GM20000 (cell line): ENCODE data around the gene DMD.
A peak's percentile ranks its signal among the peaks of the same experiment; 100 is the strongest.

ENCODE experiments used
- DNase-seq: peaks from one replicate; pipeline ENCODE4 v3.0.0; 2012; ENCODE audit warnings: low spot score
- TF ChIP-seq, protein P1 (sequence below): IDR thresholded peaks from 2 replicates; pipeline ENCODE4 v1.5.1; 2012; ENCODE audit warnings: mild to moderate bottlenecking, control low read depth; ENCODE audit errors: extremely low read depth, missing control alignments

The DMD gene

DNA sequence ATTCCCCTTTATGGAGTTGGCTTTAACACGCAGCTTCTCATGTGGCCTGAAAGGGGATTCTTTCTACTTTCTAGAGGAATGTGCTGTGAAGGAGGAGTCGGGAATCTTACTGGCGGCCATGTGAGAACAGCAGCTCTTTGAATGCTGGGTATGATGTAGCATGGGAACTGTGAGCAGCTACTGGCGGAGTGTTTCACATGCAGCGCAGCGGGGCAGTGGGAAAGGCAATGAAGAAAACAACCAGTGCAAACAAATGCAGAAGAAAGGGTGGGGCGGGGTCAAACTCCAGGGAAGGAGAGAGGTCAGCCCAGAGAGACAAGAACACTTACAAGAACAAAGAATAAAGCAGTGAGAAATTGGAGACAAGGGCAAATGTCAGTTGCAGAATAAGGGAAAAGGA, 1775.8 kb downstream of the DMD start:
- no peak for DNase-seq
- TF ChIP-seq, protein P1, sequence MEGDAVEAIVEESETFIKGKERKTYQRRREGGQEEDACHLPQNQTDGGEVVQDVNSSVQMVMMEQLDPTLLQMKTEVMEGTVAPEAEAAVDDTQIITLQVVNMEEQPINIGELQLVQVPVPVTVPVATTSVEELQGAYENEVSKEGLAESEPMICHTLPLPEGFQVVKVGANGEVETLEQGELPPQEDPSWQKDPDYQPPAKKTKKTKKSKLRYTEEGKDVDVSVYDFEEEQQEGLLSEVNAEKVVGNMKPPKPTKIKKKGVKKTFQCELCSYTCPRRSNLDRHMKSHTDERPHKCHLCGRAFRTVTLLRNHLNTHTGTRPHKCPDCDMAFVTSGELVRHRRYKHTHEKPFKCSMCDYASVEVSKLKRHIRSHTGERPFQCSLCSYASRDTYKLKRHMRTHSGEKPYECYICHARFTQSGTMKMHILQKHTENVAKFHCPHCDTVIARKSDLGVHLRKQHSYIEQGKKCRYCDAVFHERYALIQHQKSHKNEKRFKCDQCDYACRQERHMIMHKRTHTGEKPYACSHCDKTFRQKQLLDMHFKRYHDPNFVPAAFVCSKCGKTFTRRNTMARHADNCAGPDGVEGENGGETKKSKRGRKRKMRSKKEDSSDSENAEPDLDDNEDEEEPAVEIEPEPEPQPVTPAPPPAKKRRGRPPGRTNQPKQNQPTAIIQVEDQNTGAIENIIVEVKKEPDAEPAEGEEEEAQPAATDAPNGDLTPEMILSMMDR = no peak

DNA sequence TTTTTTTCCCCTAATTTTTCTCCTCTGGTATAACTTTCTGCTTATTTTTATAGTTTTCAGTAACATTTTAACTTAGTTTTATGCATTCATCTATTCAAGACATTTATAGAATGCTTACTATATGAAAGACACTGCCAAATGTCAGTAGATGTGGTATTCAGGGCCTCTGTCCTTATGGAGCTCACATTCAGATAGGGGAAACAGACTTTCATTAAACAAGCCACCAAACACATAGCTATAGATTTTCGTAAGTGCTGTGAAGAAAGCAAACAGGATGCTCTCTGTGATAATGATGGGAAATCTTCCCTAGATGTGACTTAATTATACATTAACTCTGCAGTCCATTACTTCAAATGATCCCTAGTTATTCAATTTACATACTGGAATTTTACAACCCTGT, 1777.5 kb downstream of the DMD start:
- TF ChIP-seq, protein P1 = no peak
- DNase-seq = no peak

DNA sequence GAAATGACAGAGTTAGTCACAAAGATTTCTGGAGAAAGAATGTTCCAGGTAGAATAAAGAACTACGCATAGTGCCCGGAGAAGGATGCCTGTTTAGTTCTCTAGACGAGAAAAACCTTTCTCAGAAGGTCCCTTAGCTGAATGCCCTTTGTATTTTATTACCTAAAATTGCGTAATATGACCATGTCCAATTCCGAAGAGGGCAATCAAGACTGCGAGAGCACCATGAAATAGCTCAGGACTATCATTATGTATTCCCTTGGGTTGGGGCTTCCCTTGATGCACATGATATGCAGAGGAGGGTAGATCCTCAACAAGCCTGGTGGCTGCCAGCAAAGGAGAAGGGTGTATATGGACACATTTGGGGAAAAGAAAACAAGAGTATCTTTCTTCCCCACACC, 1781.4 kb downstream of the DMD start:
- TF ChIP-seq, protein P1 = no peak

DNA sequence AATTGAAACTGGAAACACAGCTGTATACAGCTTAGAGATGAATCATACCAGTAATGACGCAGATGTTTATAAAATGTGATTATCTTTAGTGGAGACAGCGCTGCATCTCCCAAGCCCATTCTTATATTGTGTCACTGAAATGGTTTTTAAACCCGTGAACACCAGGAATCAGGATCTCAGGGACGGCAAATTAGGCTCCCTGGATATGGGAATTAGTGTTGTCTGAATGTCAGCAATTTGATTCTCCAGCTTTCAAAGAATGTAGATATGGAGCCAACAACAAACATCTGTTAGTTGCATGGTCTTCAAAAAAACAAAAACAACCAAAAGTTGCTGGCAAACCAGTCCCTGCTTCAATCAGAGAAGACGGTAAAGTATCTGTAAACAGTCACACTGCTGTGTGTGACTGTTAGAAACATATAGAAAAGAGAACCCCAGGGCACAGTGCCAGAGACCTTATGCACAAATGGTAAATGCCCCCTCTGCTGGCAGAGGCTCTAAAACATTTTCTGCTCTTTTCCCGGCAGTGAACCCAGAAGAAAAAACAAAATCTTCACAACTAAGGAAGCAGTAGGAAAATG, 1787.7 kb downstream of the DMD start:
- TF ChIP-seq, protein P1 = no peak
- no peak for DNase-seq

More for the DNA sequence above, 1781.4 kb downstream of the DMD start:
- DNase-seq = no peak

DNA sequence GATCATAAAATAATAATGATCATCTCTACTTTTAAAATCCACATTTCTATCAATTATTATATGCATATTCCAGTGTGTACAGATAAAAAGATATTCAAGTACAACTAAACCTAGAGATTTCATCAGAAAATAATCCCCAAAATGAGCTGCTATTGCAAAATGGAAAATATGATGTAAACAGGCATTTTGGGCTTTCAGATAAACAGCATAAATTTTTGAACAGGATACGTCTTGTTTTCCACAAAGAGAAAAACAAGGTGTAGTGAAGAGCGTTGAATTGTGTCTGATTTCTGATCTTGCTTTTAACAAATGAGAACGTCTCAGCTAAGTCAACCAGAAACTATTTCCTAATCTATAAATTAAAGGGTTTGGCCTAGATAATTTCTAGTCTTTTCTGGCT, 1789.9 kb downstream of the DMD start:
- DNase-seq = no peak
- TF ChIP-seq, protein P1 = no peak

DNA sequence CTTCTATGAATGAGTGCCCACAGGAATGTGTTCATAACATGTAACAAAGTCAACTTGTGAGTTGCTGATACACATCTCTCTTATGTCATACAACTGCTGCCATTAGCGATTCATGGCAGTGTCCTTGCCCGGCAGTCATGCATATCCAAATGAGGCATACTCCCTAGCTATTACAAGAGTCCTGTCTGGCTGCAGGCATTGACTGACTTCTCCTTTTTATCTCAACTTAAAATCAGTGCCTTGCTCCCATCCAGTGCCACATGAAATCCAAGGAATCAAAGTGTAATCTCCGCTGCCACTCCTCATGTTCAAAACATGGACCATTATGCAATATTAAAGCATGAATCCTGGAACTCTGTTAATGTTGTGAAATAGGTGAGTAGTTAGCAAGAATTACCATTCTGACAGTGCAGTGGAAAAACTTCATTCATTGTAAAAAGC, 1790.6 kb downstream of the DMD start:
- DNase-seq = peak; percentile 0
- TF ChIP-seq, protein P1 = no peak

DNA sequence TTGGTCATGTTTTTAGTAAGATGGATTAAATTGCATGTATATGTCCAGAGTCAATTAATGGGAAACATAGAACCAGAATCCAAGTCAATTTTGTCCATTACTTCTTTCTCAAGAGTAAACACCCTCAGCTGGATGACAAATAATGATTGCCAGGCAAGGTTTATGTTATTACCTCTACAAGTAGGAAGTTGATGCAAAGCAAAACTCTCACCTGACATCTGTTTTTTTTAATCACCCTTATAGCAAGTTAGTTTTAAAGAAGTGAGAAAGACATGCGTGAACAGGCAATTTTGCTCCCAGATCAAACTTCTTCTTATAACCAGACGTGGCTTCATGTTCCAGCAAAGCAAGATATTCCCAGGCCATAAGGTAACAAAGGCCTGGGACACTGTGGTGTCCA, 1791.0 kb downstream of the DMD start:
- peak; percentile 2 for DNase-seq
- TF ChIP-seq, protein P1 = no peak
